GM19438 (cell line): Measurements from ENCODE around the gene RFFL.

Experiments used
- ATAC-seq: cut with Tn5 transposase; IDR thresholded peaks from one replicate; pipeline ENCODE4 v1.9.1; 2021; ENCODE audit warnings: low read depth; ENCODE audit not compliant: unreplicated experiment

The RFFL gene

DNA sequence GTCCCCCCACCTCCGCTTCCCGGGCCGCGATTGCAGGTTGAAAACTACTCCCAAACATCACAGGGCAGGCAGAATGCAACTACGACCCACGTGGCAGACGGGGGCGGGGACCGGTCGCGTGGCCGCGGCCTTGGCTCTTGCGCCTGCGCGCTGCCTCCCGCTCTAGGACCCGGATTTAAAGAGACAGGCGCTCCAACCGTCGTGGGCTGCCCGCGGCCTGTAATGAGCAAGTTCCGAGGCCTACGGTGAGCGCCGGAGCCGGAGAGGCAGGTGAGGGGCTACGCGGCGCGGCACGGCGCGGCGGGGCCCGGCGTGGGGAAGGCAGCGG, 83.2 kb downstream of the RFFL start, which contains the start of gene LIG3:
LIG3 (plus strand) TSS at position 160 of the 328 bp plus-strand sequence. CDS start 2,494 bp downstream, outside the sequence.
- ATAC-seq = peak; percentile 81

DNA sequence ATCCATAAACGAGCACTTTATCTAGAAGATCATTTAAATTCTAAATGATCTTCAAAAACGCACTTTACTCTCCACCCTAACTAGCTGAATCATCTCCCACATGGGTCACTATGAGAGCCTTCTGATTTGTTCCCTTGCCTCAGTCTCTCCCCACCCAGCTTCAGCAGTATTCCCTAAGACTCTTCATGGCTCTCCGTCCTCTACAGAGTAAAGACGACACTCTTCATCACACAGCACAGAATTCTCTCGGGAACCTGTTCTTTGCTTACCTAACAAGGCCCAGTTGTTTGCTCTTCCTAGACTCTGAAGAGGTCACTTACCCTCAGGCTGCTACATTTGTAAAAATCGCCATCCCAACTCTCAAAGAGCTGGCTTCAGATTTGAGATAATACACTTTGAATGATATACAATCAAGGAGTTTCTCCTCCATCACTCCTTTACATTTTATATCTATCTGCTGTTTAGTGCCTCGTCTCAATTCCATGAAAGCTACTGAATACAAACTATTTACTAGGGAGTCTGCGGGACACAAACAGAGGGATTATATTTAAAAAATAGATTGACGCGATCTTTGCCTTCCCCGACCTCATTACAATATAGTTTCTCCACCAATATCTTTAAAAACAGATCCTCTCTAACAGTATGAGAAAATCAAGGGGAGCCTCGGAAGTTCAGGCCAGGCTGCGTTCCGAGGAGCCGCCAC, 83.7 kb downstream of the RFFL start:
- ATAC-seq = no peak

DNA sequence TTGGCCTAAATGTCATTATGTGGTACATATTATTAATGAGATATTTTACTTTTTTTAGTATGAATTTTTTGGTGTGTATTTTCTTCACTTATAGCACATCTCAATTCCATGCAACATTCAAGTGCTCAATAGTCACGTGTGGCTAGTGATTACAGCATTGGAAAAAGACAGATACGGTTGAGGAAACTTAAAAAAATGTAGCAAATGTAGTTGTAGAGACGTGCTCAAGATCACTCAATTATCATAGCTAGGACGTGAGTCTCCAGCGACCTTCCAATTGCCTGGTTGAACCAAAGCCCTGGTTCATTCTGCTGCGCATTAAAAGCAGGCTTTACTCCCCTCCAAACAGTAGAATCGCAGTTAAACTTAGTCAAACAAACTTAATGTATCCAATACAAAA, 84.4 kb downstream of the RFFL start:
- no peak for ATAC-seq

DNA sequence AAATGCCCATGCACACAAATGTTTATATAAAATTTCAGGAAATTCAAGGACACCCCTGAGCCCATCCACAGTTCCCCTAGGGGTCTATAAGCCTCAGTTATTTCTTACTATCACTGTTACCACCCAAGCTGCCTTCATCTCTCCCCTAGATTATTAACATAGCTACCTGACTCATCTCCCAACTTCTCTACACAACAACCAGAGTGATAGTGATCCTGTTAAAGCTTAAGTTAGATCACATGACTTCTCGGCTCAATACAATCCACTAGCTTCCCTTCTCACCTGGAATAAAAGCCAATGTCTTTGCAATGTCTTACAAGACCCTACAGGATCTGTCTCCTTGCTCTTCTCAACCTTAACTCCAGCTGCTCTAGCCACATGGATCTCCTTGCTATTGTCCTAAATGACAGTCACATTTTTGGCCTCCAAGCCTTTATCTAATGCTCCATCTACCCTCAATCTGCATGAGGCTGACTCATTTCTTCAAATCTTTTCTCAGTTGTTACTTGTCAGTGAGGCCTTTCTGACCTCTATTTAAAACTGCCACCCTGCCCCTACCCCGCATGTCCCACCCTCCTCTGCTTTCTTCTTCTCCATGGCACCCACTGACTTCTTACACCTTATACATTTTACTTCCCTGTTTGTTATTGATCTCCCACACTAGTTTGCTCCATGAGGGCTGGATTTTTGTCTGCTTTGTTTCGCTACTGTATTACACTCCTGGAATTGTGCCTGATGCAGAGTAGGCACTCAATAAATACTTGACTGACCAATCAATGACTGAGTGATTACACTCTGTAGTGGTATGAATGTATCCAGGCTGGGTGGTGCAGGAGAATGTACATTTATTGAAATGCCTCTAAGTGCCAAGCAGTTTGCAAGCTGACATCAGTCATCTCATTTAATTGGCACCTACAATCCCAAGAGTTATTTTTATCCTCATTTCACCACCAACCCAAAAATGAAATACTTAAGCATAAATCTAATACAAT, 88.4 kb downstream of the RFFL start:
- no peak for ATAC-seq

DNA sequence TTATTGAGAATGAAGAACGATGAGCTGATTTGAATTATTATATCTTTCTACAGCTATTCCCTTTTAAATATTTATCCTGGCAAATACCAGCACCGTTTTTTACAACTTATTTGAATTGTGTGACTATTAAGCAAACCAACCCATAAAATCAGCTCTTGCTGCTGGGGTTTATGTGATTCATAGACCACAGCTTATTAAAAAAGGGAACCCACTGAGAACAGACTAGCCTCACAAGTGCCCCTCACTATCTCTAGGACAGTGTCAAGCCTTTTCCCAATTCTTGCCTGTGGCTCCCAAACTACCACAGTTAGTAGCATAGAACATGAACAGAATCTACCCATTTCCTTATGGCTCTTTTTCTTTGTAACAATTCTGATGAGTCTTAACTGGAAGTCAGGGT, 89.3 kb downstream of the RFFL start:
- no peak for ATAC-seq

DNA sequence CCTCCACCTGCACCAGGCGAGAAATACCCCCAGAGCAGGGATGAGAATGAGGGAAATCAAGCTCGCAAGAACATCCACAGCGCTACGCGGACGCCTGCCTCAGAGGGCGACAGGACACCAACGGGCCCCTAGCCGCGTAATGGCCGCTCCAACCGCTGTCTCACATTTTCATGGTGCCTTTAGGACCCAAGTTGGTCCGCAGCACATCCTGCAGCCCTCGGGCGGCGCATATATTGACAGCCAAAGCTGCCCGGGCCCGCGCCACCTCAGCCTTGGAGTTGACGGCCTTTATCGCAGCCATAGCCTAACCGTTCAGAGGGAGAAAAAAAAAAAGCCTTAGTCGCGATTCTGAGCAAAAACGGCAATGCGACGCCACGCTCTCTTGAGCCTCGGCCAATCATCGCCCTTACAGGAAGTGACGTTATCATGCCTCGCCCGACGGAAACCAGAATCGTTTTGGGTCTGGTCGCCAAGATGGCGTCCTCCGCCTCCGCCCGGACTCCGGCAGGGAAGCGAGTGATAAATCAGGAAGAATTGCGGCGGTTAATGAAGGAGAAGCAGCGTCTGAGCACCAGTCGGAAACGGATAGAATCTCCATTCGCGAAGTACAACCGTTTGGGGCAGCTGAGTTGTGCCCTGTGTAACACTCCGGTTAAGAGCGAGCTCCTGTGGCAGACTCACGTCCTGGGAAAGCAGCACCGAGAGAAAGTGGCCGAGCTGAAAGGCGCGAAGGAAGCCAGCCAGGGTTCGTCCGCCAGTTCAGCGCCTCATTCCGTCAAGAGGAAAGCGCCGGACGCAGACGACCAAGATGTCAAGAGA, 102.2 kb downstream of the RFFL start, which contains the start of the genes CCT6B and ZNF830:
CCT6B (minus strand) TSS at position 368 of the 819 bp plus-strand sequence; CDS start at position 301, 67 bp downstream.
ZNF830 (plus strand) TSS at position 448 of the 819 bp plus-strand sequence; CDS start at position 475, 27 bp downstream.
- peak; percentile 82 for ATAC-seq

DNA sequence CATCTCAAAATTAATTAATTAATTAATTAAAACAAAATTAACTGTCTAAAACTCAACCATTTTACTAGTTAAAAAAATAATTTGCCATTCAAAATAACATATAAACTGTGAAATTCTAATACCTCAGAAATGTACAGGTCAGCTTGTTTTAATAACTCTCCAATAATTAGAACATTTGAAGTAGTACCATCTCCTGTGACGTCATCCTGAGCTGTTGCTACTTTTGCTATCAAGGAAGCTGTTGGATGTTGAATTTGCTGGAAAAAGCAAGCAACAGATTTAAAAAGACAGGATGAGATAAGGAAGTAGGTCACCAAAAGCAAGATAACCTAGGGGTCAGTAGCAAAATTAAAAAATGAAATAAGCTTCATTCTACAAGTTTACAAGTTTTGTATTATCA, 105.1 kb downstream of the RFFL start:
- no peak for ATAC-seq
